A549 (cell line): ENCODE measurements around the gene TPM4.

Source experiments
- CTCF ChIP-seq: fragments of >200 bp; sonication (Bioruptor Twin); formaldehyde crosslinking; IDR thresholded peaks from 3 replicates; pipeline ENCODE4 v1.5.1; 2016
- POLR2A ChIP-seq: IDR thresholded peaks from 2 replicates; pipeline ENCODE4 v1.6.1; 2012; ENCODE audit warnings: mild to moderate bottlenecking, low read length
- REST ChIP-seq: fragments of 200-600 bp; sonication (generic); IDR thresholded peaks from 2 replicates; pipeline ENCODE4 v1.6.1; 2016; ENCODE audit warnings: antibody characterized with exemption, mild to moderate bottlenecking, moderate library complexity

GRCh38 chr19:16144216-16144581 lies 67.9 kb downstream of the TPM4 start:
- TF ChIP-seq POLR2A (no peak), CTCF (no peak), REST (no peak)
